Measurements from ENCODE around the gene CBX3.
"Not testable (repeated sequence)": the region's sequence is repeated elsewhere in the genome, so short reads cannot be mapped to it uniquely, and the experiment has no call there.

The CBX3 gene

DNA sequence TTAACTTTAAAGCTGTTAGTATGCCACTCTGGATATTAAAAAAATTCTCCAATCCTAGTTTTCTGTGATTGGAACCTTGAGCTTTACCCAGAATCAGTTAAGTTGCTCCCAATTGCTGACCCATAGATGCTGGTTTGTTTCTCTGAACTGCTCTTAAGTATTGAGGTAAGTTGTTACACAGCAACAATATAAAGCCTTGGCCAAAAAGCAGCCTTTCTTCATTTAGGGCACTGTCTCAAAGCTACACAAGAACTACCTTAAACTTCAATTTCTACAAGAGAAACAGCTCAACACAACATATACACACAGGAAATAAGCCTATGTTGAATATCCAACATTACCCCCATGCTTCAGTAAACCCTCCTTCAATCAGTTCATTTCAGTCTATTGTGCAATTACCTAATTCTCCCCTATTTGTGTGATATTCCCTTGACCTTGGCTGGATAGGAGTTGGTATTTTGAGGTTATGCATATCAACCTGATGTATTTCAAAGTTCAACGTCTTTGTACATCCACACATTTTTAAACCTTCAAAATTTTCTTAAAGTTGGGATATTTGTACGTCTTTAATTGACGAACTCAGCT is 12.5 kb upstream of the CBX3 start:
- no peak for DNase-seq

DNA sequence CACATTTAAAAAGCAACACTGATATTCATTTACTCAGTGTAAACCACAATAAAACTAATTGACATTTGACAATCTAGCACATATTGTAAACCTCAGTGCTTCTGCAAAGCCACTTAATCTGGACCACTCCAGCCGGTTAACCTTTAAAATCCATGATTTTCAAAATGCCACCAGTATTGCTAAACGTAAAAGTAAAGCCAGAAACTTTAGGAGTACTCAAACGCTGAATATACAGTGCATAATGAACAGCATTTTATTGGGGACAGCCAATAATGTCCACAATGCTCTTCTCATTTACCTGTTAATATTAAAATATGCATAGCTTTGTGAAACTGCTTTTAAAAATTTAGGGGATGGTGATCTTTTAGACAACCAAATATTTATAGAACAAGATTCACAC is 11.8 kb upstream of the CBX3 start:
- DNase-seq: no peak

GRCh38 chr7:26190417-26190869 is 11.1 kb upstream of the CBX3 start:
- DNase-seq: no peak

- no peak for DNase-seq
These were observed 10.1 kb upstream of the CBX3 start for GRCh38 chr7:26191233-26191973.

- DNase-seq: no peak
These were observed 9.5 kb upstream of the CBX3 start for GRCh38 chr7:26191974-26192479.

GRCh38 chr7:26192485-26193087 is 9.0 kb upstream of the CBX3 start:
- no peak for DNase-seq

DNA sequence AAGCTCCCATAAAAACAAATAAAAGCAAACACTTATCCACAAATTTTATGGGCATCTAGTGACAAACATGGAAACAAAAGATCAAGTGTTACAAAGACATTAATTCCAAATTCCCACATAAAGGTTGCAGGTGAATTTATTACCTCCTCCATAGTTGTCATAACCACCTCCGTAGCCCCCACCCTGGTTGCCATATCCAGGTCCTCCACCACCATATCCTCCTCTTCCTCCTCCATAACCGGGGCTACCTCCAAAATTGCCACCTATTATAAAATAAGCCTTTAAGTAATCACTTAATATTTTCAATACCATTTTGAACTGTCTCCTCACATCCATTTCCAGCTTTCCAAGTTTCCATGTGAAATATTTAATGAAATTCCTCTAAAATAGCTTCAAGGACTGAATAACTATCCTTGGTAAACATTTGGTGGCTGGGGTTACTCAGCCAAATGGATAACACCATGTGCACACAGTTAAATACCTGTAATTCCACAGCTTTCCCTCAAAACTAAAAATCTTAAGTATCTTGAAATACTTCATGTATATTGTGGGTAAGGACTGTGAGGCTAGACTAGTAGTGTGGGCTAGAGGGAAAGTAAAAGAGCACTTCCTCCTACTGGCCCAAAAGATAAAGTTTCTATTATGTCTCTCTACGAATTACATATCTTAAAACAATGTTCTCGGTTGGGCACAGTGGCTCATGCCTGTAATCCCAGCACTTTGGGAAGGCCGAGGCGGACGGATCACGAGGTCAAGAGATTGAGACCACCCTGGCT is 7.9 kb upstream of the CBX3 start:
- no peak for DNase-seq

- not testable (repeated sequence) for DNase-seq
These were observed 6.8 kb upstream of the CBX3 start for GRCh38 chr7:26194764-26195163.

GRCh38 chr7:26195182-26195581 is 6.4 kb upstream of the CBX3 start:
- no peak for DNase-seq

DNA sequence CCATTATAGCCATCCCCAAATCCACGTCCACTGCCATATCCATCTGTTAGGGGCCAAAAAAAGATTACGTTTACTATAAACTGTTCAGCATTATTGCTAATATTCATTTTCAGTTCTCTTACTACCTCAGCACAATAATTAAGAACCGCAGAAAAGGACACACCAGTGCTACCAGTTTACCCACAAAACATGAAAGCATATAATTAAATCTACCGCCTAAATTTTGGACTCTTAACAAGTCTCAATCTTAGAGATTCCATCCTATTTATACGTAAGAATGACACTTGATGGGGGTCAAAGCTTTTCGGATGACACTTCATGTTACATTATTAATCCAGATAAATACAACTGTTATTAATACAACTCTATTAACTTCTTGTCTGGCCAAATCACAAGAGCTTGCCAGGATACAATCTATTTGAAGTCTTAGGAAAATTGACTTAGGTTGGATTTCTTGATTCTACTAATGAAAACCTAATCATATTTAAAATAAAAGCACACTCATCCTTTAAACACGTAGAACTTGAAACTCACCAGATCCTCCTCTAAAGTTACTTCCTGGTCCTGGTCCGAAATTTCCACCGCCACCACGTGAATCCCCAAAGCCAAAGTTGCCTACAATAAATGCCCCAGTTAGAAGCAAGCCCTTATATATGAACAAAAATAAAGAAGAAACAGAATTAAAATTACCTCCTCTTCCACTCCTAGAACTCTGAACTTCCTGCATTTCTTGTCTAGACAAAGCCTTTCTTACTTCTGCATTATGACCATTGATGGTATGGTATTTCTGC is 5.5 kb upstream of the CBX3 start:
- no peak for DNase-seq

DNA sequence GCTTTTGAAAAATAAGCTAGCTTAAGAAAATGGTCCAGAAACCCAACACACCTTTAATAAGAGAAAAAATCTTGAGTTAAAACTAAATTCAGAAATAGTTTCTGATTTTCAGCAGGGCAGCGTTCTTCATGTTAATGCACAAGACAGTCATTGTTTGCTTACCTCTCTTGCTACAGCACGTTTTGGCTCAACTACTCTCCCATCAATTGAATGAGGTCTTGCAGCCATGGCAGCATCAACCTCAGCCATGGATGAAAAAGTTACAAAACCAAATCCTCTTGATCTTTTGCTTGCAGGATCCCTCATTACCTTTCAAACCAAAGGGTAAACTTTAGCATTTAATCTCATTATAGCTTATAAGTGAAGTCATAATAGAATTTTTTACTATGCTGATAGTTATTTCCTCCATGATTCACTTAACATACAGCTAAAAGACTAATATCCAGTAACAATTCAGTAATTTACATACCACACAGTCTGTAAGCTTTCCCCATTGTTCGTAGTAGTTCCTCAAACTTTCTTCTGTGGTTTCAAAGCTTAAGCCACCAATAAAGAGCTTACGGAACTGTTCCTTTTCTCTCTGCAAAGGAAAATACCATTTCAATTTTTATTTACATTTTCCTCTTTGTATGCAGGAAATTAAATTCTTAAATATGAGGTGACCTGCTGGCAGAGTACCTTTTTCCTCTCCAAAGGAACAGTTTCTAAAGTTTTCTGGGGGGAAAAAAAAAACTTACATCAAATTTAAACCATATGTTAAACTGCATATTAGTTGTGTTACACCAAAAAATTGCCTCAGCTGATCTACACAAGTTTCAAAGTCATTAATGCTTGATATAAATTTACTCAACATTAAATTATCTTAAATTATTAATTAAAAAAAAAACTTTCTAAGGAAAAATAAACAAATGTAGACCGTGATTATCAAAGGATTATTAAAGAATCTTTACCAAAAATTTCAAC is 4.1 kb upstream of the CBX3 start:
- DNase-seq: no peak

GRCh38 chr7:26198133-26198780 is 3.3 kb upstream of the CBX3 start:
- no peak for DNase-seq

DNA sequence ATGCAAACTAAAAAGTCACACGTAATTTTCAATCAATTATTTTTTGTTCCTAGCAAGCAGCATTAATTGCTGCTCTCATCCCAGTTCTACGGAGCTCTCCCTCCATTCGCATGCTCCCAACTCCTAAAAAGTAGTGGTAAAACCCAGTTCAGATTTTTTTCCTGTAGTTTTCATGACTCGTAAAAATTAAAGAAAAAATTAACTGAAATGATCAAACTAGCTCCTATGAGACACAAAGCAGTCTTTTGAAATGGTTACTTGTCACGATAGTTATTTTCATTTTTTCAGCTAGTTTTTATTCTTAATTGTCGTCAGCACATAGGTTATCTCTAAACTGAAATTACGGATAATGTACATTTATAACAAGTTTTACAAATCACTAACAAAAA is 2.8 kb upstream of the CBX3 start:
- DNase-seq: no peak

- peak; percentile 65 for DNase-seq
These were observed 2.1 kb upstream of the CBX3 start for GRCh38 chr7:26199301-26200037.

- DNase-seq: peak; percentile 73
These were observed 1.5 kb upstream of the CBX3 start for GRCh38 chr7:26200038-26200443.

DNA sequence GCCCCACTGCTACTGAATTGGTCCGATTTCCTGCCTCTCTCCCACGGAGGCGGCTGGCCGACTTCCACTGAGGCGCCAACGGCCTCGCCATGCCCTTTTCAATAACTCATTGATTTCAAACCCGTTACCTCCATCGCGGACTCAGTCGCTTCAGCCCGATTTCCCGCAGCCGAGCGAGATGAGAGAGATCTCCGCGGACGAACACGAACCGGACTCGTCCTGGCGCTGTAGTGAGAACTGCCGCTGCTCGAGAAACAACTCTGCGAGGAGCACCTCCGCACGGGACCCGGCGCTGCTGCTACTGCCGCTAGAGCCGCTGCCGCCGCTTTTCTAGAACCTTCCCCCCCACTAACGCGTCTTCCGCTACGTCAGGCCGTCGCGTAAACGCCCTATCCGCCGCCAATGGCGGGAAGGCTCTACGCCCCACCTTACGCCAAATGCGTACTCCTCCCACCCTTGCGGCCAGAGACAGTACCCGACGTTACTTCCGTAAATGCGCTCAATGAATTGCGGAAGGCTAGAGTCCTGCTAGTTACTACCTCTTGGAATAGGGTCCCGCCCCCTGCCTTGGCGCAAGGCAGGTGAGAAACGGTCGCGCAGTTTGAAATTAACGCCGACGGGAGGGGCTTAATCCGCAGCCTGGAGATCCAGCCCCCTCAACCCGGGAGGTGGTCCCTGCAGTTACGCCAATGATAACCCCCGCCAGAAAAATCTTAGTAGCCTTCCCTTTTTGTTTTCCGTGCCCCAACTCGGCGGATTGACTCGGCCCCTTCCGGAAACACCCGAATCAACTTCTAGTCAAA is 900 bp upstream of the CBX3 start, which contains the start of gene HNRNPA2B1:
Gene HNRNPA2B1 (minus strand): TSS at position 303 of the 803 bp plus-strand sequence. CDS start 169 bp downstream, at position 134.
- peak; percentile 96 for DNase-seq

DNA sequence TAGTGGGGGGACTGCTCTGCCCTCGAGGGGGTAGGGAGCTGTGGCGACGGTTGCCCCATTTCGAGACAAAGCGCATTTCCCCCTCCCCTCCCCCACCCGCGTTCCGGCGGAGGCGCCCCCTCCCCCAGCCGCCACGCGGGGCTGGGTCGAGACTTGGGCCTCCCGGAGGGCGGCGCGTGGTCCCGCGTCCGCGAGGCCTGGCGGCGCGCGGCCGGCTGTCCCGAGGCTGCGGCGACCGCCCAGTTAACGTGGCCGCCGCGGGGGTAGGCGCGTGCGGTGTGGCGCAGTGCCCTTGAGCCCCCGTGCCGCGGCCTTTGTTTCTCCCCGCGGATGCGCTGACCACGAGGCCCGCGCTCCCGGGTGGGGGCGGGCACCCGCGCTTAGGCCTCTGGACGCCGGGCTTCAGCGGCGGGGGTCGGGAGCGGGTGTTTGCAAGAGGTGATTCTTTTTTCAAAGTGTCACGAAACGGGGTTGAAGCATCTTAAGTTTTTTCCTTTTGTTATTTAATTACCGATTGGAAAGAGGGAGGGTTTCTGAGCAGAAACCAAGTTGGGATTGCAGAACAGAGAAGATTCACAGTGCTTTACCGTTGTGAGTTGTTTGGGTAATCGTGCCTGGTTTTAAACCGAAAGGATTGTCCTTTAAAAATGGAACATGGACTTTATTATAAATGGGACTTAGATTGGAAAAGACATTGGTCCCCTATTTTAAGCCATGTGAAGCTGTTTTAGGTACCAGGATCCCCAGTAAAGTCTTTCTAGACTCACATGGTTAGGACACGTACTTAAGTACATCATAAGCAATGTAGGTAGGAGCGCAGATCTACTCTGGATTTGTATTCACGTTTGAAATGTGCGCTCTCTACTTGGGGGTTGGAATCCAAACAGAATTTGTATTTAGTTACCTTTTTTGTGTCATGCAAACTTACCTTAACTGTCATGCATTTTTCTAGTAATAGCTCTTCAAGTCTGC is 760 bp downstream of the CBX3 start:
- DNase-seq: peak; percentile 64

GRCh38 chr7:26203016-26203415 is 1.5 kb downstream of the CBX3 start:
- no peak for DNase-seq
